Activated CD4-positive, CD25-positive, alpha-beta regulatory T cell treated with anti-CD3 and anti-CD28 coated beads, Interleukin-2, amount 50 U/mL, for 16 hours (primary cell): ENCODE data around the gene DDX10.

ENCODE experiments used
- DNase-seq: peaks from one replicate; pipeline ENCODE4 v3.0.0-alpha.2; 2020; ENCODE audit warnings: low read depth, low spot score

The DDX10 gene

GRCh38 chr11:108938604-108939003 is 273.7 kb downstream of the DDX10 start:
- no peak for DNase-seq

GRCh38 chr11:108939135-108939534 is 274.3 kb downstream of the DDX10 start:
- no peak for DNase-seq

- DNase-seq = no peak
These were observed 279.0 kb downstream of the DDX10 start for GRCh38 chr11:108943853-108944252.

GRCh38 chr11:108944471-108945178 is 279.8 kb downstream of the DDX10 start:
- no peak for DNase-seq

GRCh38 chr11:108945341-108945740 is 280.5 kb downstream of the DDX10 start:
- no peak for DNase-seq

- no peak for DNase-seq
These were observed 283.0 kb downstream of the DDX10 start for GRCh38 chr11:108947654-108948570.

- DNase-seq = no peak
These were observed 293.7 kb downstream of the DDX10 start for GRCh38 chr11:108958368-108959104.

GRCh38 chr11:108959105-108959761 is 294.4 kb downstream of the DDX10 start:
- DNase-seq = no peak

GRCh38 chr11:108959874-108960273 is 295.0 kb downstream of the DDX10 start:
- DNase-seq = no peak

- no peak for DNase-seq
These were observed 295.6 kb downstream of the DDX10 start for GRCh38 chr11:108960501-108960900.

GRCh38 chr11:108961095-108961494 is 296.2 kb downstream of the DDX10 start:
- no peak for DNase-seq

GRCh38 chr11:108963118-108963517 is 298.2 kb downstream of the DDX10 start:
- no peak for DNase-seq

- DNase-seq = no peak
These were observed 300.6 kb downstream of the DDX10 start for GRCh38 chr11:108965306-108966001.

- no peak for DNase-seq
These were observed 301.3 kb downstream of the DDX10 start for GRCh38 chr11:108966206-108966605.

- DNase-seq = no peak
These were observed 302.1 kb downstream of the DDX10 start for GRCh38 chr11:108966978-108967377.

- DNase-seq = no peak
These were observed 302.7 kb downstream of the DDX10 start for GRCh38 chr11:108967571-108967970.

- DNase-seq = no peak
These were observed 305.5 kb downstream of the DDX10 start for GRCh38 chr11:108970221-108970991.

GRCh38 chr11:108973402-108974162 is 308.7 kb downstream of the DDX10 start:
- DNase-seq = no peak

- no peak for DNase-seq
These were observed 310.2 kb downstream of the DDX10 start for GRCh38 chr11:108975026-108975425.
